ENCODE results near the gene TMEM37.

GRCh38 chr2:119425119-119425405, 6.6 kb upstream of the TMEM37 start:
- TF ChIP-seq CTCF (IDR thresholded peaks at IDR 0.05) (no peak), POLR2A (IDR thresholded peaks at IDR 0.05) (no peak)

Data from tibial nerve (tissue), 3 donors.